IMR-90 (cell line): ENCODE data around the gene CHRM4.

ENCODE experiments used
- BHLHE40 ChIP-seq: fragments of 150-350 bp; IDR thresholded peaks from 2 replicates; pipeline ENCODE4 v1.6.1; 2016; ENCODE audit warnings: mild to moderate bottlenecking, low read depth, low read length
- CEBPB ChIP-seq: IDR thresholded peaks from 2 replicates; pipeline ENCODE4 v1.6.1; 2012; ENCODE audit warnings: low read depth, low read length, improper control_type of control experiment
- CHD1 ChIP-seq: IDR thresholded peaks from 2 replicates; pipeline ENCODE4 v1.6.1; 2012; ENCODE audit warnings: low read depth, low read length, improper control_type of control experiment
- CTCF ChIP-seq: conservative IDR thresholded peaks from 2 replicates; pipeline ENCODE4 v1.5.1; 2012; ENCODE audit warnings: mild to moderate bottlenecking, low read depth, low read length, improper control_type of control experiment
- MAFK ChIP-seq: IDR thresholded peaks from 2 replicates; pipeline ENCODE4 v1.6.1; 2012; ENCODE audit warnings: low read depth, low read length, improper control_type of control experiment
- MXI1 ChIP-seq: IDR thresholded peaks from 2 replicates; pipeline ENCODE4 v1.6.1; 2012; ENCODE audit warnings: low read depth, mild to moderate bottlenecking, low read length, moderate library complexity, borderline replicate concordance
- POLR2A ChIP-seq: IDR thresholded peaks from 2 replicates; pipeline ENCODE4 v1.6.1; 2012; ENCODE audit warnings: mild to moderate bottlenecking, low read depth, low read length
- RAD21 ChIP-seq: IDR thresholded peaks from 2 replicates; pipeline ENCODE4 v1.6.1; 2012; ENCODE audit warnings: low read length, improper control_type of control experiment
- SMC3 ChIP-seq: fragments of 150-350 bp; IDR thresholded peaks from 2 replicates; pipeline ENCODE4 v1.6.1; 2016; ENCODE audit warnings: low read depth, mild to moderate bottlenecking, antibody characterized with exemption, low read length, moderate library complexity
- TF ChIP-seq, protein P1 (sequence below): fragments of 150-350 bp; IDR thresholded peaks from 2 replicates; pipeline ENCODE4 v1.6.1; 2017; ENCODE audit warnings: mild to moderate bottlenecking, antibody characterized with exemption, low read length, low read depth

DNA sequence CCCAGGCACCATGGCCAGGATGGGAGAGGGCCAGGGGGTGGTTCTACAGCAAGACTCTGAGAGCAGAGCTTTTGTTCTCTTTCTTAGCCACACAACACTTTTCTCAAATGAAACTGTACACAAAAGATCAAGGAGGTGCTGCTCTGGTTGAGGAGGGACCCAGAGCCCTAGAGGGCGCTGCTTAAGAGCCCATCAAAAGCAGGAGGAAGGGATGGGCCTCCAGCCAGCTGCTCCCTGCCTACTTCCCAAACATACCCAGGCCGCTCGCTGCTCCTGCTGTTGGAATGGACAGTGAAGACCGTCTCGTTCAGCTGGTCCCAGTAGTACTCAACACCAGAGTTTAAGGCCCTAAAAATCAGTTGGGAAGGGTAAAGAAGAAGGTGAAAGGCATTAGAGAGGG is 18.4 kb upstream of the CHRM4 start:
- TF ChIP-seq CTCF, result peak; percentile 17; the same call in 1 of the 2 replicates
- TF ChIP-seq SMC3, result no peak
- TF ChIP-seq, protein P1, sequence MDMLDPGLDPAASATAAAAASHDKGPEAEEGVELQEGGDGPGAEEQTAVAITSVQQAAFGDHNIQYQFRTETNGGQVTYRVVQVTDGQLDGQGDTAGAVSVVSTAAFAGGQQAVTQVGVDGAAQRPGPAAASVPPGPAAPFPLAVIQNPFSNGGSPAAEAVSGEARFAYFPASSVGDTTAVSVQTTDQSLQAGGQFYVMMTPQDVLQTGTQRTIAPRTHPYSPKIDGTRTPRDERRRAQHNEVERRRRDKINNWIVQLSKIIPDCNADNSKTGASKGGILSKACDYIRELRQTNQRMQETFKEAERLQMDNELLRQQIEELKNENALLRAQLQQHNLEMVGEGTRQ, result no peak
- no peak for TF ChIP-seq POLR2A
- TF ChIP-seq CHD1, result no peak
- TF ChIP-seq BHLHE40, result no peak
- TF ChIP-seq RAD21, result peak; percentile 31
- no peak for TF ChIP-seq CEBPB
- TF ChIP-seq MAFK, result no peak
- TF ChIP-seq MXI1, result no peak
